K562 (cell line): ENCODE results near the gene TTYH2. TPM values are rescaled to one million over a fixed set of nuclear protein-coding genes. Genes with fewer than 3 reads are reported as not detected.

Experiments
- ARID1B ChIP-seq: fragments of 450-650 bp; IDR thresholded peaks from 2 replicates; pipeline ENCODE4 v1.6.1; 2016; ENCODE audit warnings: antibody characterized with exemption, mild to moderate bottlenecking, inconsistent platforms
- ARNT ChIP-seq, 2 experiments: fragments of 450-650 bp; IDR thresholded peaks; 2 replicates each; pipeline ENCODE4 v1.6.1; 2016; ENCODE audit warnings: mild to moderate bottlenecking in 1 of 2
- ATF4 ChIP-seq: fragments of 450-650 bp; formaldehyde crosslinking; IDR thresholded peaks from 2 replicates; pipeline ENCODE4 v1.4.0; 2022; ENCODE audit warnings: mild to moderate bottlenecking, moderate library complexity
- CBFA2T3 ChIP-seq: fragments of 450-650 bp; IDR thresholded peaks from 2 replicates; pipeline ENCODE4 v1.6.1; 2017
- CTBP1 ChIP-seq: fragments of 450-650 bp; IDR thresholded peaks from 2 replicates; pipeline ENCODE4 v1.6.1; 2016; ENCODE audit warnings: borderline replicate concordance
- DPF2 ChIP-seq: fragments of 450-650 bp; IDR thresholded peaks from 2 replicates; pipeline ENCODE4 v1.6.1; 2016
- GATA2 ChIP-seq: sonication (generic); formaldehyde crosslinking; IDR thresholded peaks from 2 replicates; pipeline ENCODE4 v1.4.0; 2020; ENCODE audit warnings: mild to moderate bottlenecking, missing genetic modification reagents
- HMG20B ChIP-seq: fragments of 250-450 bp; sonication (Bioruptor Pico); IDR thresholded peaks from 2 replicates; pipeline ENCODE4 v1.5.0; 2021; ENCODE audit warnings: mild to moderate bottlenecking
- HMGN3 ChIP-seq: IDR thresholded peaks from 2 replicates; pipeline ENCODE4 v1.6.1; 2011; ENCODE audit warnings: borderline replicate concordance, low read depth, mild to moderate bottlenecking, mixed read lengths, low read length; ENCODE audit not compliant: insufficient read length; ENCODE audit errors: extremely low read depth
- MAFG ChIP-seq: fragments of 450-650 bp; conservative IDR thresholded peaks from 2 replicates; pipeline ENCODE4 v1.6.1; 2016; ENCODE audit warnings: missing genetic modification characterization, missing compliant biosample characterization
- MCM2 ChIP-seq: fragments of 450-650 bp; IDR thresholded peaks from 2 replicates; pipeline ENCODE4 v1.6.1; 2017; ENCODE audit warnings: low read depth, mild to moderate bottlenecking
- MTA3 ChIP-seq: fragments of 450-650 bp; formaldehyde crosslinking; IDR thresholded peaks from 2 replicates; pipeline ENCODE4 v1.6.1; 2017; ENCODE audit warnings: mild to moderate bottlenecking, borderline replicate concordance
- NCOA1 ChIP-seq: fragments of 450-650 bp; IDR thresholded peaks from 2 replicates; pipeline ENCODE4 v1.6.1; 2016; ENCODE audit warnings: low read depth
- PRPF4 ChIP-seq: fragments of 200-400 bp; formaldehyde crosslinking; IDR thresholded peaks from one replicate; pipeline ENCODE4 v1.6.1; 2017; ENCODE audit warnings: low read length, low read depth, mild to moderate bottlenecking; ENCODE audit not compliant: insufficient read depth, poor library complexity, severe bottlenecking
- RHOXF2B ChIP-seq: fragments of 250-450 bp; sonication (Bioruptor Pico); conservative IDR thresholded peaks from 2 replicates; pipeline ENCODE4 v1.5.1; 2021
- SOX6 ChIP-seq: fragments of 450-650 bp; IDR thresholded peaks from 2 replicates; pipeline ENCODE4 v1.6.1; 2014; ENCODE audit warnings: mild to moderate bottlenecking
- TCF3 ChIP-seq: sonication (generic); formaldehyde crosslinking; IDR thresholded peaks from 2 replicates; pipeline ENCODE4 v1.4.0; 2020; ENCODE audit warnings: mild to moderate bottlenecking, missing genetic modification reagents
- ZNF146 ChIP-seq: IDR thresholded peaks from one replicate; pipeline ENCODE4 v1.6.1; 2018; ENCODE audit warnings: missing compliant biosample characterization; ENCODE audit not compliant: unreplicated experiment
- polyA plus RNA-seq, 8 experiments: library from polyadenylated mRNA; depleted of rRNA in 4 of 8; stranded (reverse) in 5 of 8; unstranded in 3 of 8; fragments of >200 nt; fragmentation: Nextera tagmentation in 2 of 8; fragmentation: Illumina TruSeq in 1 of 8; extraction: Ambion mirVana in 2 of 8; extraction: Trizol in 1 of 8; gene quantifications; 2 replicates each; pipeline versions ENCODE4 v1.2.1 to v1.2.3, GENCODE V29; 2011 to 2014; ENCODE audit warnings: inconsistent platforms in 1 of 8, missing spikeins in 1 of 8
- total RNA-seq, 7 experiments: library from RNA; depleted of rRNA in 6 of 7; stranded (reverse); fragments of >200 nt in 6 of 7; fragmentation: Illumina TruSeq in 2 of 7; extraction: Trizol in 2 of 7; gene quantifications; 2 replicates each; pipeline versions ENCODE4 v1.2.1 to v1.2.3, GENCODE V29; 2011 to 2021; ENCODE audit warnings: low replicate concordance in 1 of 7
- TF ChIP-seq, protein P1 (sequence below): fragments of 250-450 bp; sonication (Bioruptor Pico); IDR thresholded peaks from 2 replicates; pipeline ENCODE4 v1.4.0; 2020
- TF ChIP-seq, protein P2 (sequence below): fragments of 450-650 bp; formaldehyde crosslinking; IDR thresholded peaks from 2 replicates; pipeline ENCODE4 v1.4.0; 2020; ENCODE audit warnings: mild to moderate bottlenecking, moderate library complexity

The TTYH2 gene
- total and polyA plus RNA-seq, 9 of the 15 experiments (the other 6 are each of a cell fraction or from before 2014, with no cell fraction given), result 0.03 to 2.0 (median 0.91) TPM

GRCh38 chr17:74235040-74235581 is 21.7 kb downstream of the TTYH2 start (continued):
- TF ChIP-seq ZNF146 (no peak), HMGN3 (no peak), SOX6 (0 out of 2 replicates have a peak, but pooled peaks have one; percentile 19), MAFG (tag) (no peak), TCF3 (CRISPR knock-in tag) (peak; percentile 55), RHOXF2B (CRISPR knock-in tag) (no peak), HMG20B (CRISPR knock-in tag) (no peak), MTA3 (0 out of 2 replicates have a peak, but pooled peaks have one; percentile 32), PRPF4 (no peak), CTBP1 (0 out of 2 replicates have a peak, but pooled peaks have one; percentile 14), ATF4 (CRISPR knock-in tag) (0 out of 2 replicates have a peak, but pooled peaks have one; percentile 39), DPF2 (peak; percentile 24; the same call in 1 of the 2 replicates), GATA2 (peak; percentile 40; the same call in 1 of the 2 replicates), ARID1B (peak; percentile 32; the same call in 1 of the 2 replicates), NCOA1 (no peak), ARNT (IDR thresholded peaks at IDR 0.05) (no peak), MCM2 (no peak), CBFA2T3 (peak; percentile 46; the same call in 1 of the 2 replicates)
- TF ChIP-seq, protein P1, sequence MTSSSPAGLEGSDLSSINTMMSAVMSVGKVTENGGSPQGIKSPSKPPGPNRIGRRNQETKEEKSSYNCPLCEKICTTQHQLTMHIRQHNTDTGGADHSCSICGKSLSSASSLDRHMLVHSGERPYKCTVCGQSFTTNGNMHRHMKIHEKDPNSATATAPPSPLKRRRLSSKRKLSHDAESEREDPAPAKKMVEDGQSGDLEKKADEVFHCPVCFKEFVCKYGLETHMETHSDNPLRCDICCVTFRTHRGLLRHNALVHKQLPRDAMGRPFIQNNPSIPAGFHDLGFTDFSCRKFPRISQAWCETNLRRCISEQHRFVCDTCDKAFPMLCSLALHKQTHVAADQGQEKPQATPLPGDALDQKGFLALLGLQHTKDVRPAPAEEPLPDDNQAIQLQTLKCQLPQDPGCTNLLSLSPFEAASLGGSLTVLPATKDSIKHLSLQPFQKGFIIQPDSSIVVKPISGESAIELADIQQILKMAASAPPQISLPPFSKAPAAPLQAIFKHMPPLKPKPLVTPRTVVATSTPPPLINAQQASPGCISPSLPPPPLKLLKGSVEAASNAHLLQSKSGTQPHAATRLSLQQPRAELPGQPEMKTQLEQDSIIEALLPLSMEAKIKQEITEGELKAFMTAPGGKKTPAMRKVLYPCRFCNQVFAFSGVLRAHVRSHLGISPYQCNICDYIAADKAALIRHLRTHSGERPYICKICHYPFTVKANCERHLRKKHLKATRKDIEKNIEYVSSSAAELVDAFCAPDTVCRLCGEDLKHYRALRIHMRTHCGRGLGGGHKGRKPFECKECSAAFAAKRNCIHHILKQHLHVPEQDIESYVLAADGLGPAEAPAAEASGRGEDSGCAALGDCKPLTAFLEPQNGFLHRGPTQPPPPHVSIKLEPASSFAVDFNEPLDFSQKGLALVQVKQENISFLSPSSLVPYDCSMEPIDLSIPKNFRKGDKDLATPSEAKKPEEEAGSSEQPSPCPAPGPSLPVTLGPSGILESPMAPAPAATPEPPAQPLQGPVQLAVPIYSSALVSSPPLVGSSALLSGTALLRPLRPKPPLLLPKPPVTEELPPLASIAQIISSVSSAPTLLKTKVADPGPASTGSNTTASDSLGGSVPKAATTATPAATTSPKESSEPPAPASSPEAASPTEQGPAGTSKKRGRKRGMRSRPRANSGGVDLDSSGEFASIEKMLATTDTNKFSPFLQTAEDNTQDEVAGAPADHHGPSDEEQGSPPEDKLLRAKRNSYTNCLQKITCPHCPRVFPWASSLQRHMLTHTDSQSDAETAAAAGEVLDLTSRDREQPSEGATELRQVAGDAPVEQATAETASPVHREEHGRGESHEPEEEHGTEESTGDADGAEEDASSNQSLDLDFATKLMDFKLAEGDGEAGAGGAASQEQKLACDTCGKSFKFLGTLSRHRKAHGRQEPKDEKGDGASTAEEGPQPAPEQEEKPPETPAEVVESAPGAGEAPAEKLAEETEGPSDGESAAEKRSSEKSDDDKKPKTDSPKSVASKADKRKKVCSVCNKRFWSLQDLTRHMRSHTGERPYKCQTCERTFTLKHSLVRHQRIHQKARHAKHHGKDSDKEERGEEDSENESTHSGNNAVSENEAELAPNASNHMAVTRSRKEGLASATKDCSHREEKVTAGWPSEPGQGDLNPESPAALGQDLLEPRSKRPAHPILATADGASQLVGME (CRISPR knock-in tag), result 0 out of 2 replicates have a peak, but pooled peaks have one; percentile 39
- TF ChIP-seq, protein P2, sequence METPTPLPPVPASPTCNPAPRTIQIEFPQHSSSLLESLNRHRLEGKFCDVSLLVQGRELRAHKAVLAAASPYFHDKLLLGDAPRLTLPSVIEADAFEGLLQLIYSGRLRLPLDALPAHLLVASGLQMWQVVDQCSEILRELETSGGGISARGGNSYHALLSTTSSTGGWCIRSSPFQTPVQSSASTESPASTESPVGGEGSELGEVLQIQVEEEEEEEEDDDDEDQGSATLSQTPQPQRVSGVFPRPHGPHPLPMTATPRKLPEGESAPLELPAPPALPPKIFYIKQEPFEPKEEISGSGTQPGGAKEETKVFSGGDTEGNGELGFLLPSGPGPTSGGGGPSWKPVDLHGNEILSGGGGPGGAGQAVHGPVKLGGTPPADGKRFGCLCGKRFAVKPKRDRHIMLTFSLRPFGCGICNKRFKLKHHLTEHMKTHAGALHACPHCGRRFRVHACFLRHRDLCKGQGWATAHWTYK (CRISPR knock-in tag), result 0 out of 2 replicates have a peak, but pooled peaks have one; percentile 29
